HFF-Myc (cell line): ENCODE results near the gene KCNIP2.

Source experiments
- DNase-seq: peaks from one replicate; pipeline ENCODE4 v3.0.0-alpha.2; 2011; ENCODE audit warnings: low read depth; ENCODE audit errors: extremely low read depth
- H3K4me3 ChIP-seq: replicated peaks from 2 replicates; pipeline ENCODE4 v1.5.1; 2011; ENCODE audit warnings: low read depth, mild to moderate bottlenecking, control low read depth, low read length
- TF ChIP-seq, protein P1 (sequence below): IDR thresholded peaks from 2 replicates; pipeline ENCODE4 v1.5.1; 2012; ENCODE audit warnings: mild to moderate bottlenecking, low read depth, low read length, control low read depth; ENCODE audit errors: missing control alignments

Gene KCNIP2

DNA sequence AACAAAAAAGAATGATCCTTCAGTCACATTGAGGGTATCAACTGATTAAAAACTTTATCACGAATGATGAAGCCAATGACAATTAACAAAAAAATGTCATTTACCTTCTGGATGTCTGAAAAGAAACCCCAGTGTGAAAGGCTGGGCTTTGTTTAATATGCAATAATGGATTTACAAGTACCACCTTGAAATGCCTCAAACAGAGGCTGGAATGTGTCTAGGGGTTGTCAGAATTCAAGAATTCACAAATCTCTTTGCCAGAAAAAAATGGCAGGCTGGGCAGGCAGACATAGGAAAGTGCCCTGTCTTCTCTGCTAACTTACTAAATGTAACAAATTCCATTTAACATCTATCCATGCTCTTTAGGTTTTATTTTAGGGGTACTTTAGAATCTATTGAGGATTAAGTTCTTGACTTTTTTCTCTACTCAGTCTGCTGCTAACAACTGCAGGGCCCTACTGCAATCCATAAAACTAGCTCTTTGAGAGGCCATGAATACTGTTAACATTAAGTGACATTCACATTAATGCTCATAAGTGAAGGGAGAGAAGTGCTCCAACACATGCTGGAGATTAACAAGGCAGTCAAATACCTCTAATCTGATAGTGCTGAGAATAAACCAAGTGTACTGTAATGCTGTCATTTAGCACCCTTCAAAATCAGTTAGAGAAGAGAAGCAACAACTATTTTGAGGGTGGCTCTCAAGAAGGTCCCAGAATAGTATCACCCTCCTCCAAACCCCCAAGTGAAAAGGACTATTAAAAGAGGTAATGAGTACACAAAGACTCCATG is 43.1 kb upstream of the KCNIP2 start:
- no peak for DNase-seq
- TF ChIP-seq, protein P1, sequence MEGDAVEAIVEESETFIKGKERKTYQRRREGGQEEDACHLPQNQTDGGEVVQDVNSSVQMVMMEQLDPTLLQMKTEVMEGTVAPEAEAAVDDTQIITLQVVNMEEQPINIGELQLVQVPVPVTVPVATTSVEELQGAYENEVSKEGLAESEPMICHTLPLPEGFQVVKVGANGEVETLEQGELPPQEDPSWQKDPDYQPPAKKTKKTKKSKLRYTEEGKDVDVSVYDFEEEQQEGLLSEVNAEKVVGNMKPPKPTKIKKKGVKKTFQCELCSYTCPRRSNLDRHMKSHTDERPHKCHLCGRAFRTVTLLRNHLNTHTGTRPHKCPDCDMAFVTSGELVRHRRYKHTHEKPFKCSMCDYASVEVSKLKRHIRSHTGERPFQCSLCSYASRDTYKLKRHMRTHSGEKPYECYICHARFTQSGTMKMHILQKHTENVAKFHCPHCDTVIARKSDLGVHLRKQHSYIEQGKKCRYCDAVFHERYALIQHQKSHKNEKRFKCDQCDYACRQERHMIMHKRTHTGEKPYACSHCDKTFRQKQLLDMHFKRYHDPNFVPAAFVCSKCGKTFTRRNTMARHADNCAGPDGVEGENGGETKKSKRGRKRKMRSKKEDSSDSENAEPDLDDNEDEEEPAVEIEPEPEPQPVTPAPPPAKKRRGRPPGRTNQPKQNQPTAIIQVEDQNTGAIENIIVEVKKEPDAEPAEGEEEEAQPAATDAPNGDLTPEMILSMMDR = no peak
- H3K4me3 ChIP-seq = no peak overlapping the region

DNA sequence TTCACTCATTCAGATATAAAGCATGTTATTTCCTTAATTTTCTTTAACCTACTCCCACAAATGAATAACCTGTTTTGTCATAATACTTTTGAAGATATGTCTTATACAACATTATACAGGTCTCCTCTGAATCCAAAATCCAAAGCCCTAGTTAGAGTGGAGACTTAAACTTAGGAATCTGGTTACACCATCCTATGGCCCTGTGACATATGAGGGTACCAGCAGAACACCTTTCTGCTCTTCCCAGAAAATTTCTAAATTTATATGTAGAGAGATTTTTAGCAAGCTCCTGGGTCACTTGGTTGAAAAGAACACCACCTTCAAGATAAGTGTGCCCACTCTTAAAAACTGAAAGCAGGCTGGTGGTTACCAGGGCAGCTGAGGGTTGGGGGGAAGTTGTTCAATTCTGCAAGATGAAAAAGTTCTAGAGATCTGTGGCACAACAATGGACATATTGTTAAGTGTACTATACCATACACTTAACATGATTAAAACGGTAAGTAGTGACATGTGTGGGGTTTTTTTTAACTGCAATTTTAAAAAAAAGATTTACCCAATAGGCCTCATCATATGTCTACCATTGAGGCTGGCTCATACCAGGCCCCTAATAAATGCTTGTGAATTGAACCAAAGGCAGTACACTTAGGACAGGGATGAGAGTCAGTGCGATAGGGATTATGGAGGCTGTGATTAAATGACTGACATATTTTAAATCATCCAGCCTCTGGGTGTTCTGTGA is 37.6 kb upstream of the KCNIP2 start:
- no peak for DNase-seq
- no peak overlapping the region for H3K4me3 ChIP-seq
- TF ChIP-seq, protein P1 = no peak

DNA sequence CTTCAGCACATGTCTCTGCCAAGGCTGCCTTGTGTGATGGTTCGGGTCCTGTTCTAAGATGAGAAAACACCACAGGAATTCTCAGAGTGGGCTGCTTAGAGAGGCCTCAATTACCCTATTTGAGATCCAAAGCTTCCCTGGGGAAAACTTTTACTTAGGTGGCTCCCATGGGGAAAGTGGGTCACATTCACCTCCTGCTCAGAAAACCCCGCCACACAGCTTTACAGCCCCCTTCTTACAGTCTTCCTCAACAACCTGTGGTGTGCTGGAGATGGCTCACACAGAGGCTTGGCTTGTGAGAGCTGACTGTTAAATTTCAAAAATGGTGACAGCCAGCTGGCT is 36.6 kb upstream of the KCNIP2 start:
- TF ChIP-seq, protein P1 = no peak
- DNase-seq = no peak
- H3K4me3 ChIP-seq = no peak overlapping the region

DNA sequence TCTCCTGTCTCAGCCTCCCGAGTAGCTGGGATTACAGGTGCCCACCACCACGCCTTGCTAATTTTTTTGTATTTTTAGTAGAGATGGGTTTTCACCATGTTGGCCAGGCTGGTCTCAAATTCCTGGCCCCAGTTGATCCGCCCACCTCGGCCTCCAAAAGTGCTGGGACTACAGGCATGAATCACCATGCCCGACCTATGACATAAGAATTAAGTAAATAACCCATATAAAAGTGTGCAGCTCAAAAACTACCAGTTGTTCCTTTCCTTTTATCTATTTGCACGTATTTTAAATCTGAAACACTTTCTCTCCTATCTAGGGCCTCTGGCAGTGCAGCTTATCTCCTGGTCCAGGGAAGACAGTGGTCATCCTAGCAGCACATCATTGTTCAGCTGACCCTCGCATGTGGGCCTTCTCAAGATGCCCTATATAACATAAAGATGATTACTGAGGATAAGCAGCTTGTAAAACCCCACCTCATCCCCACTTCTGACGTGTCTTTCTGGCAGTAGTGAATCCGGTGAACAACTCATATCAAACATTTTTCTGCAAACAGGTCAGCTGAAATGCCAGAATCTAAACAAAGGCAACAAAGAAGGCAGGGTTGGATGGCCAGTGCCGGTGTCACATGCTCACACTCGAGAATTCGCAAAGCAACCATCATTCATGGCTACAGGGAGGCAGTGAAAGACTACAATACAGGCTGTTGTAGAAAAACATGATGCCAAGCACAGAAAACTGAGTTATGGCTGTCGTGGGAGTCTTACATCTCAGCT is 36.0 kb upstream of the KCNIP2 start:
- TF ChIP-seq, protein P1 = no peak
- no peak overlapping the region for H3K4me3 ChIP-seq
- no peak for DNase-seq

DNA sequence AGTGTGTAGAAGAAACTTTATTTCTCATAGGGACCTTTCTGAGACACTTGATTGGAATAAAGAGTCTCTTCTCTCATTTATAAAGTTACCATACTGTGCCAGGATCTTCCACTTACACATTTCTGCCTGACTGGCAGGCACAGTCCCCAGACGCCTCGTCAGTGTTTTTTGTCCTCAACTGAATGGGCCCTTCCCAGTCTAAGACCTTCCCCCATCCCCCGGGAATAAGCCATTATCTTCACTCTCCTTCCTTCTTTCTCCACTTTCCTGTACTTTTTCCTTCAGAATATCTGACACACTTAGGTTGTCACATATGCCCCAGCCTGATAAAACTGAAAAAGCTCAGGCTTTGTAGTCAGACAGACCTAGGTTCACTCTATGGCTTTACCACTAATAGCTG is 35.3 kb upstream of the KCNIP2 start:
- TF ChIP-seq, protein P1 = no peak
- no peak for DNase-seq
- no peak overlapping the region for H3K4me3 ChIP-seq

DNA sequence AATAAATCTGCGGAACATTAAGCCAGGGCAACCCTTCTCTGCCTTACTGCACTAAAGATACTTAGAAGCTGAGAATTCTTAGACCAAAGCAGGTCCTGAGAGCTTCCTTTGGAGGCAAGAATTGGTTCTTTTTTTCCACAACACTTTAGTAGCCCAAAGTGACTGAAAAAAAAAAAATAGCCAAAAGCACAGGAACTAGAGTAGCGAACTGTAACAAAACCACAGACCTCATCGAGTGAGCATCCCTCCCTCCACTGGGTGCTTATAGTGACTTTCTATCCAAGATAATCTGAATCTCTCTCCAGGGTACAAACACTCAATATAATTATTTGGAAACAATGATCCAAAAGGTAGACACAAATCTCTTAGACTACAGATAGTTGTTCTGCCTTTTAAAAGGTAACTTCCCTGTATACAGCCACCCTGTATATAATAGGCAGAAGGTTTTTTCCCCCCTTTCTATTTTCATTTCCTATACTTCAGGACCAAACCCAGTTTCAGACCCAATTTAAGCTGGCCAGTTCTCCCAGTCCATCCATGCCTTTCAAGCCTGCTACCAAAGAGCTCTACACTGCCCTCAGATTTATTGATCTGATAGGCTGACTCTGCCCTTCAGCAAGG is 31.6 kb upstream of the KCNIP2 start:
- TF ChIP-seq, protein P1 = no peak
- DNase-seq = no peak
- no peak overlapping the region for H3K4me3 ChIP-seq
